Stimulated activated CD8-positive, alpha-beta memory T cell treated with anti-CD3 and anti-CD28 coated beads, Interleukin-12 subunit alpha, Interleukin-12 subunit beta, amount 100 ng/mL, for 1 hour (primary cell): ENCODE results near the gene C1orf167.
A peak's percentile ranks its signal among the peaks of the same experiment; 100 is the strongest.
"Not testable (repeated sequence)": the region's sequence is repeated elsewhere in the genome, so short reads cannot be mapped to it uniquely, and the experiment has no call there.

ENCODE experiments used
- DNase-seq: peaks from one replicate; pipeline ENCODE4 v3.0.0-alpha.2; 2020; ENCODE audit warnings: low read depth

C1orf167 gene

GRCh38 chr1:11800756-11801433 lies 38.9 kb downstream of the C1orf167 start:
- no peak for DNase-seq

DNA sequence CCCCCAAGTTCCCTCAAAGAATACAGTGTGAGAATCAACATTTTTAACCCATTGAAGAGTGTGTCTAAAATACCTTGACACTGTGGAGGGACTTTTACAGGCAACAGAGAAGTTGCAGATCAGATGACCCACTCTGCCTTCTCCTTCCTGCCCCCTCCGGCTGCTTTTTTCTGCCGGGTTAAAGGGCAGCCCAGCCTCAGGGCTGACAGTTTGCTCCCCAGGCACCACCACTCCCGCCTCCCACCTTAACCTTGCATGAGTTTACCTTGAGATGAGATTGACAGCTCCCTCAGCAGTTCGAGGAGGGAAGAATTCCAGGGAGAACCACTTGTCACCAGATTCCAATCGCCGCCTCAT lies 40.6 kb downstream of the C1orf167 start:
- DNase-seq = no peak

DNA sequence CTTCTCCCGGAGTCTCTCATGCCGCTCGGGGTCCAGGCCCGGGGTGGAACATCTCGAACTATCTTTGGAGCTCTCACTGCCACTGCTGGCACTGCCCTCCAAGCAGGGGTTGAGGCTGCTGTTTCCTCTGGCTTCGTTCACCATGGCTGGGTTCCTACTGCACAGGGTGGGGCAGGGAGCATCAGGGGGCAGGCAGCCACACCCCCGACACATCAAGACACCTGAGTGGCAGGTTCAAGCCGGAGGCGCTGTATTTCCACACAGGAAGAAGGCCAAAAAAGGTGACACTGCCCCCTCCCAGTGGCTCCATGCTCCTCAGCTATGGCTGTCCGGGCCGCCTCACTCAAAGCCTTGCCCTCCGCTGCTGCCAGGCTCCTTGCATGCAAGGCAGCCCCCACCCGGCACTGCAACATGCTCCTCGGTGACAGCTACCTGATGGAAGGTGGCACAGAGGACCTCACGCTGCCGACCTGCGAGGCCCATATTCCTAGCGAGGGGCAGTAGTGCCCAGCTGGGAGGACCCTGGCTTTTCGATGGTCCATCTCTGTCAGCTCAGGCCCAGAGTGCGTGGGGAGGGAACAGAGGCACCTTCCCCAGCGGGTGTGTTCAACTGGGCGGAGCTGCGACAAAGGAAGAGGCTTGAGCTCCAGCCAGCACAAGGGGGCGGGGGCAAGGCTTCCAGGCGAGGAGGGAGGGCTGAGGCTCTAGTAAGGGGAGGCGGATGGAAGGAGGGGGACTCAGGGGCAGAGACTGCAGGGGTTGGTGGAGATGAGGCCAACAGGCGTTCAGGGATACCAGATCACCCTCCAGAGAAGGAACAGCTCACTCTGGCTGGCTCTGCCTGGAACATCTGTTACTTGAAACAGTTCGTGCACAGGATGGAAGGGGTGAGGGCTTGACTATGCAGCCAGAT lies 41.2 kb downstream of the C1orf167 start:
- DNase-seq = peak; percentile 55

GRCh38 chr1:11803924-11804665 lies 42.1 kb downstream of the C1orf167 start:
- not testable (repeated sequence) for DNase-seq

GRCh38 chr1:11804666-11805421 lies 42.9 kb downstream of the C1orf167 start:
- DNase-seq = no peak

- peak; percentile 95 for DNase-seq
Observed at GRCh38 chr1:11805422-11806306, 43.7 kb downstream of the C1orf167 start, which contains the start of the genes CLCN6 and MTHFR. CLCN6 (plus strand) TSS chr1:11806191; CDS start chr1:11806263, 72 bp downstream. MTHFR (minus strand) TSS chr1:11805964; CDS start chr1:11803116, 2,848 bp downstream.

DNA sequence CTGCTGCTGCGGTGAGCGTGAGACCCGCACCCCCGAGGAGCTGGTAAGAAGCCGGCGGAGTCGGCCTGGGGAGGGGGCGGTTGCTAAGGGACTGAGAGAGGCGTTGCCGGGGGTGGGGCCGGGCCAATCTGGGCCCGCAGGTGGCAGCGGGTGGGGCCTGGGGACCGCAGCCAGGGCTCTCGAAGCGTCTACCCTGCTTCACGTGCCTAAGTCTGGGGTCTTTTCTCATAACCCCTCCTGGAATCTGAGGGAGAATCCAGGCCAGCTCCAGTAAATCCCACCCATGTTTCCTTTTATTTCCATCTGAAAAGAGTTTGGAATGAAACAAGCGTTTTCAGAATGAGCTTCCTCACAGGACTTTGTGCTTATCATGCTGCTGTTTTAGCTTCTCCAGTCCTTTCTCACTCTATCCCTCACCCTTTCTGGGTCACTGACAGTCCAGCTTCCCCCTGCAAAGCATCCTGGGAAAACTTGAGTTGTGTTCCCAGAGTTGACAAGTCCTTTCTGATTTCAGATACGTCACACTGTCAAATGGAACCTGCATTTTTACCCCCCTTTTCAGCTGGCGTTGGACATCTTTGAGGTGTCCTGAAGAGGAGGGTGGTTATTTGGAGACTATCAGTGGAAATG lies 44.4 kb downstream of the C1orf167 start:
- DNase-seq = no peak

DNA sequence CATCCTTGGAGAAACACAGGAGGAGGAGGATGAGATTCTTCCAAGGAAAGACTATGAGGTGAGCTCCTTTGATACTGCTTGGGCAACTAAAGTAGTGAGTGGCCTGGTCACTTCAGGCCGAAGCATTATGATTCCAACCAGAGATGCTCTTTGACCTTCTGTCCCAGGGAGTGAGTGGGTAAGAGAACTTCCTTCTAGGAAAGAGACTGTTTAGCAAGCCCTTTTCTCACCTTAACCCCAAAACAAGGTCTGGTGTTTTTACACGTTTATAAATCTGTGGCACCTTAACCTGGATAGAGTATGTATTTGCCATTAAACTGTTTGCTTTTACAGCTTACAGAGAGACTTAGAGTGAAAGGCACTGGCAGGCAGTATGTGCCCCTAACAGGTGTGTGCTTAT lies 45.1 kb downstream of the C1orf167 start:
- no peak for DNase-seq

DNA sequence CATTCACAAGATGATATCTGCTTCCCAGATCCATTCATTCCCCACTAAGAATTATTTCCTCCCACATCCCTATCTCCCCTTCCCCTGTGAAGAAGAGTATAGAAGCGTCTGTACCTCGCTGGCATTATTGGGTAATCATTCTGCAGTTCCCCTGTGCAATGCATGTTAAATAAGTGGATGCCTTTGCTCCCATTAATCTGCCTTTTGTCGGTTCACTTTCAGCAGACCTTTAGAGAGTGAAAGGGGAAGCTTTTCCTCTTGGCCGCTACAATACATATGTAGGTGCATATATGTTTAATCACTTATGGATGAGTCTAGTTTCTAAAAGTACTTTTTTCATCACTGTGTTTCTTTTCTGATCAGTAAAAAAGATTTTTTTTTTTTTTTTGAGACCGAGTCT lies 51.0 kb downstream of the C1orf167 start:
- DNase-seq = no peak

DNA sequence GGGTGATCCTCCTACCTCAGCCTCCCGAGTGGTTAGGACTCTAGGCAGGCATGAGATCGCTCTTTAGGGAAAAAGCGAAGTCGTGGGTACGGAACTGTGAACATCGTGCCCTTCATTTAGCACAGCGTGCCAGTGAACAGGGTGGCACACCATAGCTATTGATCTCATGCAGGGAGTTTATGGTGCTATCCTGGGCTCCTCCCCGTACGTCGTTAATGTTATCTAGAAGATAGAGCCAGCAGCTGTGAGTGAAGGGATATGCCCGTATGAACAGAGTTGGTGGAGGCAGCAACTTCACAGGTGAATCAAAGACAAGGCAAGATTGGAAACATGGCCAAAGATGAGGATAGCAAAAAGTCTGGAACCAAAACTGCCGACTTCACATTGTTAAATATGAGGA lies 55.2 kb downstream of the C1orf167 start:
- no peak for DNase-seq

DNA sequence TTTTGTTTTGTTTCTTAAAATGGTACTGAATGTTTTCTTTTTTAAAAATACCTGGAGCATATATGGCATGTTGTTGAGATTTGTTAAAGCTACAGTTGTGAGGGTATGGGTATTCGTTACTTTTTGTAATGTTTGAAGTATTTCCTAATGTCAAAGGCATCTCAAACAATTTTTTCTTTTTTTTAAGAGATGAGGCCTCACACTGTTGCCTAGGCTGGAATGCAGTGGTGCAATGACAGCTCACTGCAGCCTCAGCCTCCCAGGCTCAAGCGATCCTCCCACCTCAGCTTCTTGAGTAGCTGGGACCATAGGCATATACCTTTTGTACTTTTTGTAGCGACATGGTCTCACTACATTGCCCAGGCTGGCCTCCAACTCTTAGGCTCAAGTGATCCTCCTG lies 60.1 kb downstream of the C1orf167 start:
- no peak for DNase-seq

GRCh38 chr1:11823366-11824137 lies 61.6 kb downstream of the C1orf167 start:
- no peak for DNase-seq

DNA sequence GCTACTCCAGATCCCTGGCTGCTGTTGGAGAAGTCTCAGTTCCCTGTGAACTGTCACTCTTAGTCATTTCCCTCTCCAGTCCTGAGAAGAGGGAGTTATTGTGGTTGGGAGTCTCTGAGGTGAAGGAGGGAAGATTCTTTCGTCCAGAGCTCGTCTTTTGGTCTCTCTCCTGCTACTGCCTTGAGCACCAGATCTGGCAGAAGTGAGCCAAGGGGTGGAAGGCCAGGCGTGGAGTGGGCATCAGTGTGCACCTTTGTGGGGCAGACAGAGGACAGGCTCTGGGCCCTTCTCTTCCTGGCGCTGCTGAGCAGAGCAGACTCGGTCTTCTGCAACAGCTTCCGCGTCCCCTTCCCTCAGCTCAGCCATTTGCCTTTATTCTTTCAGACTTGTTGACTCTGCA lies 63.1 kb downstream of the C1orf167 start:
- no peak for DNase-seq

DNA sequence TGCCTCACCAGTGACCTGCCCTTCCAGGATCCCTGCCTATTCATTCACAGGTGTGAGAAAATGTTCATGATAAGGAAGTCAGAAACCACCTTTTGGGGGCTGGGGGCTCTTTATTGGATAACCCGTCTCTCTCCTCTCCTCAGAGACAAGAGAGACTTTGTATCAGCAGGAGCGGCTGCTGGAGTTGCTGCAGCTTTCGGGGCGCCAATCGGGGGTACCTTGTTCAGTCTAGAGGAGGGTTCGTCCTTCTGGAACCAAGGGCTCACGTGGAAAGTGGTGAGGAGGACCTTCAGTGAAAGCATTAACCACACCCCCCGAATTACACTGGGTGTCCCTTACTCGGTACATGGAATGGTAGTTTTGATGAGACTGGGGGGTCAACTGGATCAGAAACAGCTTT lies 65.0 kb downstream of the C1orf167 start:
- DNase-seq = no peak

DNA sequence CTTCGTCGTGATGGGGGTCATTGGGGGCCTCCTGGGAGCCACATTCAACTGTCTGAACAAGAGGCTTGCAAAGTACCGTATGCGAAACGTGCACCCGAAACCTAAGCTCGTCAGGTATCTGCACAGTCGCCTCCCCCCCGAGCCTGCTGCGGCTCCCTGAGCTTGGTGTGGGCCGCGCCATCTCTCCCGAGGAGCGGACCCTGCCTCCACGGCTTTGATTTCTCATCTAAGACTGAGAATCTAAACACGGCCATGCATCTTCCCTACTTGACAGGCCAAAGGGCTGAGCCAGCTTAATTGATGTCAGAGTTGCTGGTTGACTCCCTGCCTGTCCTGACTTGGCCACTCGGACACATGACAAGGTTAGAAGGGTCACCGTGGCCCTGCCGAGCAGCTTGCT lies 66.5 kb downstream of the C1orf167 start:
- DNase-seq = no peak

DNA sequence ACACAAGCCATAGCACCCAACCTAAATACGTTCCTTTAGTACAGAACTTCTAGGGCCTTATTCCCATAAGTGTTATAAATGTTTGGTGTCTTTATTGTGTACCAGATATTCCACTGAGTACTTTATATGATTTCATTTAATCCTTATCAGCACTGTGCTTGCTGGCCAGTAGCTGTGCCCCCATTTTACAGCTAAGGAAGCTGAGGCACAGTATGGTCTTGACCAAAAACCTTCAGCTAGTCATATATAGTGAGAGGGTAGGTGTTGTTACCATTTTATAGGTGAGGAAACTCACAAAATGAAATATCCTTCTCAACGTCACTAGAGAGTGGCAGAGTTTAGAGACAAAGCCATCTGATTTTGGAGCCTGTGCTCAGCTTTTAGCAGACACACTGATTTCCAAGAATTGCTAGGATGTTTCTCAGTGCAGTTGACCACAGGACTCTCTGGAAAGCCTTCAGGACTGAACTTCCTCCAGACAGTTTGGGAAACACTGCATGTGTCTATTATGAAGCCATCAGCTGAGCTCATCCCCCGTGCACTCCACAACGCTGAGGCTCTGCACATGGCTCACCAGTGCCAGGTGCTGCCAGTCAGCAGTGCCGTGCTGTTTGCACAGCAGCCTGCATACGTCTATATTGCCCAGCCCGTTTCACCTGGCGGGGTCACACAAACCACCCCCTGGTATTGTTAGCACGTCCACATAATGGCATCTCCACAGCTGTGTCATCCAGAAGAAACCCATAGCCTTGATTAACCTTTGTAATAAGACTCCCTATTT lies 70.1 kb downstream of the C1orf167 start:
- no peak for DNase-seq

- no peak for DNase-seq
Observed at GRCh38 chr1:11833497-11833896, 71.5 kb downstream of the C1orf167 start.

DNA sequence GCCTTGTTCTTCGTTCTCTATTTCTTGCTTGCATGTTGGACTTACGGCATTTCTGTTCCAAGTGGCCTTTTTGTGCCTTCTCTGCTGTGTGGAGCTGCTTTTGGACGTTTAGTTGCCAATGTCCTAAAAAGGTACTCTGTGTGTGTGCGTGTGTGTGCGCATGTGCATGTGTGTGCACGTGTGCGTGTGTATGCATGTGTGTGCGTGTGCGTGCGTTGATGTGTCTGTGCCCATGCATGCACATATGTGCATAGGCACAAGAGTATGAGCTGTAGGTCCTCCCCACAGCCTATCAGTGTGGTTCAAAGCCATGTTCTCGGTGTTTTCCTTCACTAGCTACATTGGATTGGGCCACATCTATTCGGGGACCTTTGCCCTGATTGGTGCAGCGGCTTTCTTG lies 71.9 kb downstream of the C1orf167 start:
- DNase-seq = no peak
